ENCODE data around the gene VPS13D. TPM values are rescaled to one million over a fixed set of nuclear protein-coding genes. Genes with fewer than 3 reads are reported as not detected.

The VPS13D gene
- total and polyA plus RNA-seq, 10 donors = 10.1 to 108 (median 86.3) TPM

GRCh38 chr1:12475101-12475500, 245.3 kb downstream of the VPS13D start:
- WGBS, 5 donors = 42 to 76% (median 53%) methylated on average over 1 of the region's 1 CpG
- no peak overlapping the region for H3K4me3 ChIP-seq
- DNase-seq = no peak
- H3K9me3 ChIP-seq = no peaks in the 10 kb centered on the region
- H3K27ac ChIP-seq = peak overlapping the region in 7 of 8 donors; percentile 11 to 91 (median 60)
- peaks cover 0 to 28% (median 0%) of the 10 kb centered on the region in 6 donors for H3K36me3 ChIP-seq
- H3K27me3 ChIP-seq (replicated peaks in 1 of 7) = no peaks in the 10 kb centered on the region
- H3K4me1 ChIP-seq = peaks cover 44 to 93% (median 82%) of the 10 kb centered on the region in 6 donors
- TF ChIP-seq POLR2AphosphoS5 (IDR thresholded peaks at IDR 0.05) = no peak
- TF ChIP-seq CTCF (IDR thresholded peaks at IDR 0.05 in 8 of 11, conservative IDR thresholded peaks at IDR 0.05 in 3 of 11) = no peak
- no peak for TF ChIP-seq POLR2A (IDR thresholded peaks at IDR 0.05)
- intact Hi-C loops (cut with DNase I; ENCODE audit: low total_unique reads) = no loop called here

- Histone ChIP-seq H3K36me3 (peaks cover 0 to 31% (median 0%) of the 10 kb centered on the region in 6 donors), H3K27ac (peak overlapping the region; percentile 11 to 91 (median 60)), H3K4me3 (no peak overlapping the region), H3K27me3 (replicated peaks in 1 of 7) (no peaks in the 10 kb centered on the region), H3K4me1 (peaks cover 48 to 97% (median 86%) of the 10 kb centered on the region in 6 donors), H3K9me3 (no peaks in the 10 kb centered on the region)
- no peak for TF ChIP-seq POLR2AphosphoS5 (IDR thresholded peaks at IDR 0.05)
- no peak for TF ChIP-seq POLR2A (IDR thresholded peaks at IDR 0.05)
- no peak for TF ChIP-seq CTCF (IDR thresholded peaks at IDR 0.05 in 8 of 11, conservative IDR thresholded peaks at IDR 0.05 in 3 of 11)
- DNase-seq = no peak
- intact Hi-C loops (cut with DNase I; ENCODE audit: low total_unique reads) = no loop called here
- WGBS, 5 donors = 71 to 77% (median 74%) methylated on average over 3 of the region's 3 CpGs
Observed at GRCh38 chr1:12475530-12475934, 245.7 kb downstream of the VPS13D start.

DNA sequence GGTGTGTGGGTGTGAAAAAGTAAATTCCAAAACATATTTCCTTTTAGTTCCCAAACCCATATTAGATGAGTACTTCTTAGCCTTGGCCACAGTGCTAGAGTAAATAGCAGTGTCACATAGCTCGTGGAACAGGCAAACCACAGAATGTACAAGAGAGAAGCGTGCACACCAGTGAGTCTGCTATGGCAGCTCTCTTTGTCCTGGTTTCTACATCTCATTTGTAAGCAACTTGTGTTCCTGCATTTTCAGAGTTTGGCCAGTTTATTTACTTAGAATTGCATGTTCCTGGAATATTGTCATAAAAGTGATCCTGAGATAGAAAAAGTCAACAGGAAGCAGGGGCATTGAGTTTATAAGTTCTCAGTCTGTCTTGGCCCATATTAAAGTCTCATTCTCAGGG, 246.1 kb downstream of the VPS13D start:
- Histone ChIP-seq H3K27ac (peak overlapping the region; percentile 11 to 91 (median 60)), H3K27me3 (replicated peaks in 1 of 7) (no peaks in the 10 kb centered on the region), H3K9me3 (no peaks in the 10 kb centered on the region), H3K36me3 (peaks cover 0 to 31% (median 0%) of the 10 kb centered on the region in 6 donors), H3K4me3 (no peak overlapping the region), H3K4me1 (peaks cover 52 to 98% (median 90%) of the 10 kb centered on the region in 6 donors)
- DNase-seq = no peak
- 37 to 55% (median 49%) methylated on average over 2 of the region's 2 CpGs for WGBS, 5 donors
- TF ChIP-seq POLR2AphosphoS5 (IDR thresholded peaks at IDR 0.05) = no peak
- no peak for TF ChIP-seq CTCF (IDR thresholded peaks at IDR 0.05 in 8 of 11, conservative IDR thresholded peaks at IDR 0.05 in 3 of 11)
- no peak for TF ChIP-seq POLR2A (IDR thresholded peaks at IDR 0.05)
- intact Hi-C loops (cut with DNase I; ENCODE audit: low total_unique reads) = no loop called here

DNA sequence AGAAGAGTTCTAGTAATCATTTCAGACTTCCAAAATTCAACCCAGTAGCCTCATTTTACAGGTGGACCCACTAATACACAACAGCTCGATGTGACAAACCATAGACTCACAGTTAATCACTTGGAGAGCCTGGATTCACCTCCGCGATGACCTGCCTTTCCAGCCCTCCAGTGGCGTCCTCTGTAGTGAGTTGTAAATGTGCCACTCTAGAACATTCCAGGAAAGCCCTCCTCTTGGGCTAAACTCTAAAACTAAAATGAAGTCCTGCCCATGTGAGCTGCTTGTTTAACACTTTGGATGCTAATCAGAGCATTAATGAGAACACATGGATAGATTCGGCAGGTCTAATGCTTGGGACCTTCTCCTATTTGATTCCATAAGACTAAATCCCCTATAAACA, 247.5 kb downstream of the VPS13D start:
- no peak overlapping the region for H3K4me3 ChIP-seq
- H3K27ac ChIP-seq = peak overlapping the region in 6 of 8 donors; percentile 29 to 91 (median 71)
- H3K36me3 ChIP-seq = peaks cover 0 to 39% (median 0%) of the 10 kb centered on the region in 6 donors
- H3K4me1 ChIP-seq = peaks cover 57 to 99% (median 94%) of the 10 kb centered on the region in 6 donors
- 95 to 98% (median 96%) methylated on average over 5 of the region's 5 CpGs for WGBS, 5 donors
- no peak for TF ChIP-seq POLR2A (IDR thresholded peaks at IDR 0.05)
- TF ChIP-seq CTCF (IDR thresholded peaks at IDR 0.05 in 8 of 11, conservative IDR thresholded peaks at IDR 0.05 in 3 of 11) = no peak
- no peak for TF ChIP-seq POLR2AphosphoS5 (IDR thresholded peaks at IDR 0.05)
- intact Hi-C loops (cut with DNase I; ENCODE audit: low total_unique reads) = no loop called here
- H3K9me3 ChIP-seq = no peaks in the 10 kb centered on the region
- DNase-seq = no peak
- no peaks in the 10 kb centered on the region for H3K27me3 ChIP-seq (replicated peaks in 1 of 7)
